NCI-H2227 treated with DMSO at 0.1 percent for 48 hours (cell line): ENCODE measurements around the gene DLGAP1.
"Not testable (repeated sequence)": the region's sequence is repeated elsewhere in the genome, so short reads cannot be mapped to it uniquely, and the experiment has no call there.

Experiments used
- DNase-seq: peaks from one replicate; lab custom pipeline; 2025; lab: John Stamatoyannopoulos, UW

Gene DLGAP1

DNA sequence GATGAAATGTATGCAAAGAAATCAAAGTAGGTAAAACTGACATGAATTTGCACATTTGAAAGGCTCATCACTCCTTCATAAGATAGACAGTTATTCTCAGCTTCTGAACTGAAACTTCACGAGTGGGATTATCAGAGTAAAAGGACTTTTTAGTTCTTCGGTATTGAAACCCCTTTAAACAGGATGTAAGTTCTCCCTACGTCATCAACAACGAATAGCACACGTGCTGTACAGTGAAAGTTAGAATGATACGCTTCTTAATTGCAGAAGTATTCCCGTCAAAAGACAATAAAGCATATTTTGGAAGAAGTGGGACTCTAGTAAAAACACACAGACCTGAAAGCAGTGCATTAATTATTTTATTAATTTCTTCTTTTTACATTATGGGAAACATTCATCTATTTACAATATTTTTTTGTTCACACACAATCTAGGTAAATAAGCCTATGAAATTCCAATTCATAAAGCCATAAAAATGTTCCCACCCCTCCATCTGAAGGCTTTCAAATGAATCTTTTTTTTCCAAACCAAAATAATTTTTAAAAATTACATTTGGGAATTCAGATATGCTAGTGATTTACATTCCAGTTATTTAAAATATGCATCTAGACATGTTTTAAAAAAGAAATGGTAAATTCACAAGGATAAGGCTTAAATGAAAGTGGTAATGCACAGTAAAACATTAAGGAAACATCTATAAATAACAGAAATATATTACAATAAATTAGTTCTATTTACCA, 959.2 kb downstream of the DLGAP1 start:
- DNase-seq: no peak

GRCh38 chr18:3494569-3494968, 960.5 kb downstream of the DLGAP1 start:
- DNase-seq: no peak

DNA sequence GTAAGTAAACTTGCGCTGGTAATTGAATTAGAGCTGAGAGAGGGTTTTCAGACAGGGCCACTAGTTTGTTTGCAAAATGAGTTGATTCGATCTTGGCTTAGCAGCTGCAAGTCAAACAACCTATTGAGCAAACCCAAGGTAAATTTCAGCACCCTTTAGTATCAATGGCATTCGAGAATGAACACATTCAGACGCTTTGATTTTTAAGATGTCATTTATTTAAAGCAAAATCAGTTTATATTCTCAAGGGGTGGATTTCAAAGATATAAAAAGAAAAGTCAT, 960.9 kb downstream of the DLGAP1 start:
- DNase-seq: no peak

- no peak for DNase-seq
These were observed 961.4 kb downstream of the DLGAP1 start for GRCh38 chr18:3493501-3494244.

DNA sequence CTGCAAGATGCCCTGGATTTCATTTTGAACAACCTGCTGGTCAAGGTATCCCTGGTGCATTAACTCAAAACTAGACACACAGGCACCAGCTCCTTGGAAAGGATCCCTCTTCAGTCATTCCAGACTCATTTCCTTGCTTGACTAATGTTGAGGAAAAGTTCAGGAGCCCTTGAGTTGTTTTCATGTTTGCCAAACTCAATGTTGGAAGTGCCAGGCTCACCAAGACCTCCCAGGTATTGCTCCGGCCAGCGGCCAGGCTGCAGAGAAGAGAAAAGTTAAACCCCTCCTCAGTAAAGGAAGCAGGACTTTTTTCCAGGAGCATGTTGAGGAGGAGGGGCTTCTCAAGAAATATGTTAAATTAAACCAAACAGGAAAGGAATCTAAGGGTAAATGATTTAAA, 962.4 kb downstream of the DLGAP1 start:
- no peak for DNase-seq

- DNase-seq: no peak
These were observed 963.0 kb downstream of the DLGAP1 start for GRCh38 chr18:3491981-3492555.

DNA sequence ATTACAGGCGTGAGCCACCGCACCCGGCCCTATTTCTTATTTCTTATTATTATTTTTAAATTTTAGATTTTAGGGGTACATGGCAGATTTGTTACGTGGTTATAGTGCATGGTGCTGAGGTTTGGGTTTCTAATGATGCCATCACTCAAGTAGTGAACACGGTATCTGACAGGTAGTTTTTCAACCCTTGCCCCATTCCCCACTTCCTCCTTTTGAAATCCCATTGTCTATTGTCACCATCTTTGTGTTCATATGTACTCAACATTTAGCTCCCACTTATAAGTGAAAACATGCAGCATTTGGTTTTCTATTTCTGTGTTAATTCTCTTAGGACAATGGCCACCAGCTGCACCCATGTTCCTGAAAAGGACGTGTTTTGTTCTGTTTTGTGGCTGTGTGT, 965.6 kb downstream of the DLGAP1 start:
- DNase-seq: no peak

GRCh38 chr18:3486512-3486911, 968.6 kb downstream of the DLGAP1 start:
- no peak for DNase-seq

DNA sequence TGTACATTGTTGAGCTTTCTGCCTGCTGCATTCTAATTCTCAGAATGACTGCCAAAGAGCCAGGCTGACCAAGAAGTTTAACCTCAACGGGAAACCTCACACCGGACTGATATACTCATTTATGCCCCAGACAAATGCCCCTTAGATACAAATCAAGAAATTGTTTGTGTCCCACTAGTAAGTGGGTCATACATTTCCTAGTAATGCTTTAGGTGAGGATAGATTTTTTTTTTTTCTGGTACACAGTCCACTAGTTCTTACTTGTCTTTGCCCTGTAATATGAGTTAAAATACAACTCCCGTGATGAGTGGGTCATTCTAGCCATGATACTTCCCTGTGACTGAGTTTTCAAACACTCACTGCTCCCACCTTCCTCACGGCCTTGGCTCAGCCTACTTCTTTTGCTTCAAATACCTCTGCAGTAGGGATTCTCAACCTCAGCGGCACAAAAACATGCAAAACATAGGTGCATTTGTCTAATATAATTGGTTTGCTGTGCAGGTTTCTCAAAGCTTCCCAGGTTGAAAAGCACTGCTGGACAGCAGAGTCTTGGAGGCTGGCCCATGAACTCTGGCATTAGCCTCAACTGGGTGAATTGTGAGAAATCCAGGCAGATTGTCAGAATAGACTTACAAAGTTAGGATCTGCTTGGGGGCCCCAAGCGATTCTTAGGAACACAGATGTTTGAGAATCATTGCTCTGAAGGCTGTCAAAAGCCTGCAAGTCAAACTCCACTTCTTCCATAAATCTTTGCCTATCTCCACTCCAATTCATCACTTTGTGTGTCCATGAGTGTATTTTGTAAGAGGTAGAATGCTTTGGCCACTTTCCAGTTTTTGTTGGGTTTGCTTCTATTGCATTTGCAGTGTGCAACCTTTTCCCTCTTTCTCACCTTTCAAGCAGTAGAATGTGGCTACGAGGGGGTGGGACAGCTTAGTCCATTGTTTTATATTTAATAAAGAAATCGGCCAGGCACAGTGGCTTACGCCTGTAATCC, 969.7 kb downstream of the DLGAP1 start:
- no peak for DNase-seq

- no peak for DNase-seq
These were observed 972.8 kb downstream of the DLGAP1 start for GRCh38 chr18:3482258-3482657.

DNA sequence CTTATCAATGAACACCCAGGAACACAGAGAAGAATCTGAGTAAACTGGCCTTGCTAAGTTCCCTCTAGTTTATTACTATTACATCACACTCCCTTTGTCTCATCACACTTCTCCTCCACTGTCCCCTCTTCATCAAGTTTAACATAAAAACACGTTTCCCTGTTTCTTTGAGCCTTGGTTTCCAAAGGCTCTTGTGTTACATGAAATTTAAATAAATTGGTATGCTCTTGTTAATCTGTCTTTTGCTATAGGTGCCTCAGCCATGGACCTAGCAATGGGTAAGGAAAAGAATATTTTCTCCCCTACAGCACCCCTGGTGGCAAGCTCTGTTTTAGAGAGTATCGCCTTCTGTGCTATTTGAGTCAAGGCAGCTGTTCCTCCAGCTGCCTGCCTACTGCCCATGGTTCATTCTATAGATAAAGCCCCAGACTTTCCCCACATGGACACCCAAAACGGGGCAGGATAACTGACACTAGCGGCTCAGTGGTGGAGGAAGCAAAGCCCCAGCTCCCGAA, 973.4 kb downstream of the DLGAP1 start:
- no peak for DNase-seq

DNA sequence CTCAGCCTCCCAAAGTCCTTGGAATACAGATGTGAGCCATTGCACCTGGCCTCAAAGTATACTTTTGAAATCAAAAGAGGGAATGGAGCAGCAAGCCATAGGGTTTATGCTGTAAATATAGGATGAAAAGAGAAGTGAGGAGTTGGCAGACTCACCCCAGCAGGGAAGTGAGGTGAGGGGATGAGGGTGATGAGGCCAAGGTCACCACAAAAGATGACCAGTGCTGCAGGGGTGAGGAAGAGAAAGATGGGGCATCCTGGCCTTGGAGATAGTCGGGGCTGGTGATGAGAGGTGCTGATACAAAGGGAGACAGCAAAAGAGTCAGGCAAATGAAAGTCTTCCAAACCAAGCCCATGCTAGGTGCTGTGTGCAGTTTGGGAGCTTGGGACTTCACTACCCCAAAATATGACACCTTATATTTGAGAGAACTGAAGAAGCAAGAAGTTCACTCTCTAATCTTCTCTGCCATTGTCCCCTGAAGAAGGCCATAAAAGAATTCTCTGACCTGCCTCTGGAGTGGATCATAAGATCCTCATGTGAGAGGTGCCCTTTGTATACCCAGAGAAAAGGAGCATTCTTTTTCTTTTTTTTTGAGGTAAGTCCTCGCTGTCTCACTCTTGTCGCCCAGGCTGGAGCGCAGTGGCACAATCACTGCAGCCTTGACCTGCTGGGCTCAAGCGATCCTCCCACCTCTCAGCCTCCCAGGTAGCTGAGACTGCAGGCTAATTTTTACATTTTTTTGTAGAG, 974.1 kb downstream of the DLGAP1 start:
- no peak for DNase-seq

DNA sequence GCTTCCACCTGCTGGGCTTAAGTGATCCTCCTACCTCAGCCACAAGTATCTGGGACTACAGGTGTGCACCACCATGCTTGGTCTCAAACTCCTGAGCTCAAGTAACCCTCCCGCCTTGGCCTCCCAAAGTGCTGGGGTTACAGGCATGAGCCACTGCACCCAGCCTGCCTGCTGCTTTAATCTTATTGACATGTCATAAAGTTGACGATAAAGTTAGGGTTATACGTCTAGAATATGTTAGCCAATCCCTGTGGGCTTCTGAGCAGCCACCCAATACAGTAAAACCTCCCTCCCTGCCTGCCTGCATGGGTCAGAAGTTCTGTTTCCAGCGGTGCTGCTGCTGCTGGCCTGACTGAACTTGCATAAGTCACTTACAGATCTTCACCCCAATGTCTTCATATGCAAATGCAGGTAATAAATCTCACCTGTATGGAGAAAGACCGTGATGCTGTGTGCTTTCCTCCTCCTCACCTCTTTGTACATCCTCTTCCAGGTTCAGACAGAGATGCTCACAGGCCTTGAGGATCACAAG, 975.1 kb downstream of the DLGAP1 start:
- no peak for DNase-seq

DNA sequence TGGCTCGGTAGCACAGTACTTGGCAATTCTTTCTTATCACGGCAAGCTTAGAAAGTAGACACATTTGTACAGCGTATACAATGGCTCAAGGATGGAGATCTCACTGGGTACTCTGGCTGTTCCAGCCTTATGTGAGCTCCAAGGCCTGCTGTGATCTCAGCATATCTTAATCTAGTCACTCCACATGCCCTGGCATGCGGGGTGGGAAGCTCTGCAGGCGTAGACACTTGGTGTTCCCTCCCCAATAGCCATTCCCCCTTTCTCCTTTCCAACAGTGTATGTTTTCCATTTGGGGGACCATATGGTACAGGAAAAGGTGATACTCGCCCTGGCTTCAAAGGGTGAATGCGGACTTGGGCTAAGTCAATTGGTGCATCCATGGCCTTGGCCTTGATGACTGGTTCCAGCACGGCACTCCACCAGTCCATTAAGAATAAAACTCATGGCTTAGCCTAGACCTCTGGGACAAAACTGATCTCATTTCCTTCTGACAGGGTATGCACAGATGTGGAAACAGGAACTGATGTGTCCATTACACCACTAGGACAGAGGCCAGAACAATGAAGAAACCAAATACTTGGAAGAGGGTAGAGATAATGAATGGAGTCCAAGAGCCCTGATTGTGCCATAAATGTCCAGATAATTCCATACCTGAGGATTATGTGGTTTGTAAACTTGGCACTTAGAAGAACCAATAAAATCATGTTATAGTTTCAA, 976.7 kb downstream of the DLGAP1 start:
- DNase-seq: no peak

DNA sequence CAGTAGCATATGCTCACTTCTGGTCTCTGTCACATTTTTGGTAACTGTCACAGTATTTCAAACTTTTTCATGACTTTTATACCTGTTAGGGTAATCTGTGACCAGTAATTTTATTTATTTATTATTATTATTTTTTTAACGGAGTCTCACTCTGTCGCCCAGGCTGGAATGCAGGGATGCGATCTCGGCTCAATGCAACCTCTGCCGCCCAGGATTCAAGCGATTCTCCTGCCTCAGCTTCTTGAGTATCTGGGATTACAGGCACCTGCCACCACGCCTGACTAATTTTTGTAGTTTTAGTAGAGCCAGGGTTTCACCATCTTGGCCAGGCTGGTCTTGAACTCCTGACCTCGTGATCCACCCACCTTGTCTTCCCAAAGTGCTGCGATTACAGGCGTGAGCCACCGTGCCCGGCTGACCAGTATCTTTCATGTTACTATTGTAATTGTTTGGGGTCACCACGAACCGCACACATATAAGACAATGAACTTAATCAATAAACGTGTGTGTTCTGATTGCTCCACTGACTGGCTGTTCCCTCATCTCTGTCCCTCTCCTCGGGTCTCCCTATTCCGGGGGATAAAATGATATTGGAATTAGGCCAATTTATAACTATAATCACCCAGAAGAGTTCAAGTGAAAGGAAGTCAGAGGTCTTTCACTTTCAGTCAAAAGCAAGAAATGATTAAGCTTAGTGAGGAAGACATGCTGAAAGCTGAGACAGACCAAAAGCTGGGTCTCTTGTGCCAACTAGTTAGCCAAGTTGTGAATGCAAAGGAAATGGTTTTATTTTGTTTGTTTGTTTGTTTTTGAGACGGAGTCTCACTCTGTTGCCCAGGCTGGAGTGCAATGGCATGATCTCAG, 982.2 kb downstream of the DLGAP1 start:
- DNase-seq: no peak

DNA sequence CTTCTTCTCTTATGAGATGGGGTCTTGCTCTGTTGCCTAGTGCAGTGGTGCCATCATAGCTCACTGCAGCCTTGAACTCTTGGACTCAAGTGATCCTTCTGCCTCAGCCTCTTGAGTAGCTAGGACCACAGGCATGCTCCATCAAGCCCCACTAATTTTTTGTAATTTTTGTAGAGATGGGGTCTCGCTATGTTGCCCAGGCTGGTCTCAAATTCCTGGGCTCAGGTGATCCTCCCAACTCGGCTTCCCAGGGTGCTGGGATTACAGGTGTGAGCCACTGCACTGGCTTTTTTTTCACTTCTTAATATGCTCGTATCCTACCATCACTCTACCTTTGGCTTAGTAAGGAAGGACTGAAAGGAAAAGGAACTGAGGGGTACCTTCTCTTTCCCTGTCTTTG, 983.0 kb downstream of the DLGAP1 start:
- DNase-seq: not testable (repeated sequence)

DNA sequence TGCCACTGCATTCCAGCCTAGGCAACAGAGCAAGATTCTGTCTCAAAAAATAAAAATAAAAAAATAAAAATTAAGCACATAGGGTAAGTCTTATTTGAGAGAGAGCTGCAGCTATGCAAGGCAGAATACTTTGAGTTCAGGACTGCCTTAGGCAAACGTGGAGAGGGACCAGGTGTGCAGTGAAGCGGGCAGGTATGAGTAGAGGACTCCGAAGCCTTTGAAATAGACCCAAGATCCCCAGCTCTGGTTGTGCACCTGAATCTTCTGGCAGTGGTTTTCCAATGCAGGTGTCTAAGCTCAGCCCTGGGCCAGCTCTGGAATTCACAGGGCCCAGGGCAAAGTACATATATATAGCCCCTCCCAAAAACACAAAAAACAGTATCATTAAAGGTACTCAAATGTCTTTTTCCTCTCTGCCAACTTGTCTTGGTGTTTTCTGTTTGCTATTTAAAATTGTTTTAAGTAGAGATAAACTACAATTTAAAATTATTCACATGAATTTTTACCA, 983.9 kb downstream of the DLGAP1 start:
- no peak for DNase-seq

DNA sequence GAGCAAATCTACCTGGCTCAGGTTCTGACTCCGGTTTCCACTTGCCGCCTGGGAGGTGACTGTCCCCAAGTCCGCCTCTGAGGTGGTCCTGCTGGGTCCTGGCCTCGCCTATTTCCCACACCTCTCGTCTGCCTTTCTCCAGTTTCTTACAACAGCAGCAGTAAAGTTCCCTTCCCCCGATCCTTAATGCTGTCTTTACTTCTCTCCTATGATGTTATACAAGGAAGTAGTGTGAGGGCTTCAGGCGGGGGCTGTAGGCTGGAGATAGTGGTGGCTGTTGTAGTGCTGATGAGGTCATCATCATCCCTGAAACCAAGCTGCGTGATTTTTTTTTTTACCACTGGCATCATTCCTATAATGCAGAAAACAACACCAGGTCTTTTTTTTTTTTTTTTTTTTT, 986.3 kb downstream of the DLGAP1 start:
- no peak for DNase-seq

GRCh38 chr18:3468066-3468705, 986.9 kb downstream of the DLGAP1 start:
- DNase-seq: no peak
